ENCODE data around the gene LRCH1.

The LRCH1 gene

DNA sequence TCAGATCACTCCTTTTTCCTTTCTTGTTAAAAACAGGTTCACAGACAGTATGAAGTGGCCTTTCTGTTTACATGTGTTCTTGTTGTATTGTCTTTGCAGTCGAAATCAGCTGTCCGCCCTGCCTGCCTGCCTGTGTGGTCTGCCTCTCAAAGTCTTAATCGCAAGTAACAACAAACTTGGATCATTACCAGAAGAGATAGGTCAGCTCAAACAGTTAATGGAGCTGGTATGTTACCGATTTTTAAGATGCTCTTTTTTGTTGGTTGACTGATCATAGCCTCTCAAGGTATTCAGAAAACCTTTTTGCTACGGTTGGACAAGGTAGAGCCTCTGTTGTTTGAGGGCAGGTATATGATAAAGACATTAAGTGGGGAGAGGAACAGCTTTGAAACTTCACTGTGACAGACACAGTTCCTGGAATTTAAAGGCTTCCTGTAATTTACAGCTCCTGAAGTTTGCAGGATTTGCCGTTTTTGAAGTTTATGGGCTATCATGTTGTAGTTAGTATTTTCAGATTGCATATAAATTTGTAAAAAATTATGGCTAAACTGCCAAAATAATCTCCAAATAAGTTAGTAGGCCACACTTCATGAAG lies 116.1 kb downstream of the LRCH1 start:
- peak; percentile 70 for DNase-seq

DNA sequence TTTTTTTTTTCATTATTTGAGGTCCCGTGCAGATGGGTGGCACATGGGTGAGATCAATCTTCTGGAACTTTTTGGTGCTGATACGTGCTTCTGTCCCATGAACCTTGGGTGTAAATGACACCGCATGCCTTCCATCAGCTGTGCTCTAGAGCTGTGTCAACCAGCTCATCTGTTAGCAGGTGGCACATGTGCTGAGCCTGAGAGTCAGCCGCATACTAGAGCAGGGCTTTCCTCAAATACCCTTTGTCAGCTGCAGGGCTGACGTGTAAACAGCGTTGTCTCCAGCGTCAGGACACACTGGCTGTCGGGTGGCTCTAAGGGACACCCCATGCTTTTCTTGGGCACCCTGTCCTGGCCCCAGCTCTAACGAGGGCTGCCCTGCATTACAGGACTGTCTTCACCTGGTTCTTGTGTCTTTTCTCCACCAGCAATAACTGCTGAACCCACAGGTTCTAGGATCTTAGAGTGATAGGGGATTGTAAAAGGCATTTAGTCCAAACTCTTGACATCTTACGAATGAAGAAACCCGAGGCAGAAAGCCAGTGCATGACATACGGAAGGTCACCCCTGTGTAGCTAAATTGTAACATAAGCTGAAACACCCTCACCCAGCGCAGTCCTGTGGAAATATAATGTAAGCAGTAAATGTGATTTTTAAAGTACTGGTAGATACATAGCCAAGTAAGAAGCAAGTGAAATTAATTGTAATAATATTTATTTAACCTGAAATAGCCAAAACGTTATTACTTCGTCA lies 119.5 kb downstream of the LRCH1 start:
- DNase-seq, result no peak

DNA sequence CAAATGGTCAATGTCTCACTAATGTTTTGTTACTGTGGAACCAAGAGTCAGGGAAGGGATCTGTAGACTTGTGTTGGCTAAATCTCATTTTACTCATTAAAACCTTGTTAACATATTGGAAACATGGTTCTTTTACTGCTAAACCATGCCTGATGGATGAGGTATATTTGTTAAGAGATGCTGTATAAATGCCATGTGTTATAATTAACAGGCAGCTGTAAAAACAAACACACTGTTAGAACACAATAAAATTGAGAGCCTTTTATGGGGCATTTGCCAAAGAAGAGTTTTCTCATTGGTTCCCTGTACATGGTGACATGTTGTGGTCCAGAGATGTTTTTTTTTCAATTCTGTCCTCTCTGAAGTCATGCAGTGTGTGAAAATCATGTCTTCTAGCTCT lies 122.0 kb downstream of the LRCH1 start:
- peak; percentile 3 for DNase-seq

DNA sequence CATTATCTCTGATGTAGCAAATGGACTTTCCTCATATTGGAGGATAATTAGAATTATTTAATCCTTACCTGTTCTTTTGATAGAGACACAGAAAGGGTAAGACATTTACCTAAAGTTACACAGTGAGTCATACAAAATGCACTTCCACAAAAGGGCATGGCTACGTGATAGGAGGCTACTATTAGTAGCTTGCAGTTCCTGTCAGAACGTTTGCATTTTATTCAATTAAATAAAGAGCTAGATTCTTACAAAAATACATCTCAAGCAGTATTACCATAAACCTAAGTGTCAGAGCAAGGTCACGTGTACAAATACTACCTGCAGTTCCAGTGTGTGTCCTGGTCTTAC lies 123.4 kb downstream of the LRCH1 start:
- no peak for DNase-seq

DNA sequence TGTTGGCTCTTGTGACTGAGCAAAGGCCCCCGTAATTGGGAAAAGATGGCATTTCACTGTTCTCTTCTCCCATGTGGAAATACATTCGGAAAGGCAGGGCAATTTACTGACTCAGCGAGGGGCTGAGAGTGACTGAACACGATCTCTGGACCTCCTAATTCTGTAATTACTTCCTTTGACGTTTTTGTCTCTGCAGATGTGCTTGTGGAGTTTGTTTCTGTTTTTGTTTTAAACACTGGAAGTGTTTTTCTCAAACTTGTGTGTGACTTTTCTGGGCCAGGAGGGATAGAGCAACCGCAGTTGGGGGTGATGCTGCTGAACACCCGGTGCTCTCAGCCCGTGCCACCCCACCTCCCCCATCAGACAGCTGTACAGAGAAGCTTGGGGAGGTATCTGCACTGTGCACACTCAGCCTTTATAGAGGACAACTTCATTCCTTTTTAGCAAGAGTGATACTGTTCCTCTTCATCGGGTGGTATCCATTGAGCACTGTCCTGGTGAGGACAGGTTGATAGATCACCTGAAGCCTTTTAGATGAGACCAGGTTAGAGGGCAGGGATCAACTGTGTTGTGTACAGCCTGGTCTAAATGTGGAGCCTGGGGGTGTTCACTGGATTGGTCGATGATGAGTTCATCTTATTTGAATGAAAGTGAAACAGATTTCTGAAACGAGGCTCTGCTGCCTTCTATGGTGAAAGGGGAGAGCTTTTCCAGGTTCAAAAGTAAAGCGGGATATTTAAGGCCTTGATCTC lies 126.6 kb downstream of the LRCH1 start:
- DNase-seq, result no peak

DNA sequence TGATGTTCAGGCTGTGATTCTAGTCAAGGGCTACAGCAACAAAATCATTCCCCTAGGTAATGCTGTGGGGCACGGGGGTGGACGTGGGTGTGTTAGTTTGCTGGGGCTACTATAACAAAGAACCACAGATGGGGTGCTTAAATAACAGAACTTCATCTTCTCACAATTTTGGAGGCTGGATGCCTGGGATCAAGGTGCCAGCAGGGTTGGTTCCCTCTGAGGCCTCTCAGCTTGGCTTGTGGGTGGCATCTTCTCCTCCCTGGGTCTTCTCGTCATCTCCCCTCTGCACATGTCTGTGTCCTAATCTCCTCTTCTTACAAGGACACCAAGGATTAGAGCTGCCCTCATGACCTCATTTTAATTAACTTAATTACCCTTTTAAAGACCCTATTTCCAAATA lies 129.0 kb downstream of the LRCH1 start:
- no peak for DNase-seq

DNA sequence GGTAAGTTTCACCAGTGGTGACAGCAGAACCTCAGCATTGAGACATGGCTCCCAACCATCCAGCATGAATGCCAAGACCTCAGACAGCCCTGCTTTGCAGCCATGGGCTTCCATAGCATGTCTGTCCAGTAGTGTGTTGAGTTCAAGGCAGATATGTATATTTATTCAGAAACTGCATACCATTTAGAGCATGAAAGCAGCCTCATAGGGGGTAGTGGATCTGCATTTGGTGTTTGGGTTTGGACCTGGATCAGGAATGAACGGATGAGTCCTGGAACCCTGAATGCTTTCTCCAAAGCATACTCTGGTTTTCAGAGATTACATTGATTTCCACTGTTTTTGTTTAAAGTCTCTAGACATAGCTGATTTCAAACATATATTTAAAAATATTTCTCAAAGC lies 129.7 kb downstream of the LRCH1 start:
- DNase-seq, result no peak

DNA sequence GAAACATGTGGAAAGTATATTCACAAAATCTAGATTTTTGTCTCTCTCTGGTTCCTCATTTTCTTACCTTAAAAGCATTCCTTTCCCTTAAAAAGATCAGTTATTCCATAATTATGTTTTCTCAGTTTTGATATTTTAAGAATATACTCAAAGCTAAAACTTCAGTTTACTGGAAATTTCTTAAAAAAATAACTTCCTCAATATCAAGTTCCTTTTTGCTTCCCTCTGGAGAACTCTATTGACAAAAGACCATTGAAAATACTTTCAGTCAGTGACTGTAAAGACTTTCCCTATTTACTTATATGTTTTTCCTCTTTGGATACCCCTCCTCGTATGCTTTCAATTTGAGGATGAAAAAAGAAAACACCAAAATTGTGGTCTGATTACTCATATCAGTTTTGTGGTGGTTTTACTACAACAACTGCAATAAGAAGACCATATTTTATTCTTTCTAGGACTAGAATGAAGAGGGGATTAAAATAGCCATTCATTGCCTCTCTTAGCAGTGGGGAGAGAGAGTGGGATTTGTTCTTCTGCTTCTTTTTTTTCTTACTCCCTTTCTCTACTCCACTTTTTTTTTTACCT lies 130.8 kb downstream of the LRCH1 start:
- DNase-seq, result no peak

DNA sequence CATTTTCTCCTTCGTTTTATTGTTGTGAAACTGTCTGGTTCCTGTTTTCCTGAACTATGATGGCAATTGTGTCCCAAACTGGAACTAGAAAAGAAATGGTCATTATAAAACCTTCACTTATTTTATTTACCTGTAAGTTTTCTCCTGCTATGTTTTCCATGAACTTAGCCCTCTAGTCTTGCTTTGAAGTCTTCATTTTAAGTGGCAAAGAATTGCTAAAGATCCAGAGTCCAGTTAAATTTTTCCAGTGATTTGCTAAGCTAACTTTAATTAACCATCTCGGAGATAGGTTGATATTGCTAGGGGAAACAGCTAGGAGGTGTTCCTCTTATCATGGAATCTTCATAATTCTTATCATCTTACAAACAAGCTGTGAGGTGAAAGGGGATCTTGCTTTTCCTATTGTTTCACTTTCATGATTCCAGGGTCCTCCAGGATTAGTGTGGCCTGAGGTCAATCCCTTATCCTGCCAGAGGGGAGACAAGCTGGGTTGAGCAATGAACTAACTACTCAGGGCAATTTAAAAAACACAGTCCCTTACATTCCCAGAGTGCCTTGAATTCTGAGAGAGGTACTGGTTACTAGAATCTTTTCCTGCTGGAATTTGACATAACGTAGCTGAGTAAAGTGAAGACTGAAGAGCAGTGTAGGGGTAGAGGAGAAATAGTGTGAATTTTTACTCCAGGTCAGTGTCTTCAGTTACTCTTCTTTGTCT lies 131.5 kb downstream of the LRCH1 start:
- DNase-seq, result no peak

DNA sequence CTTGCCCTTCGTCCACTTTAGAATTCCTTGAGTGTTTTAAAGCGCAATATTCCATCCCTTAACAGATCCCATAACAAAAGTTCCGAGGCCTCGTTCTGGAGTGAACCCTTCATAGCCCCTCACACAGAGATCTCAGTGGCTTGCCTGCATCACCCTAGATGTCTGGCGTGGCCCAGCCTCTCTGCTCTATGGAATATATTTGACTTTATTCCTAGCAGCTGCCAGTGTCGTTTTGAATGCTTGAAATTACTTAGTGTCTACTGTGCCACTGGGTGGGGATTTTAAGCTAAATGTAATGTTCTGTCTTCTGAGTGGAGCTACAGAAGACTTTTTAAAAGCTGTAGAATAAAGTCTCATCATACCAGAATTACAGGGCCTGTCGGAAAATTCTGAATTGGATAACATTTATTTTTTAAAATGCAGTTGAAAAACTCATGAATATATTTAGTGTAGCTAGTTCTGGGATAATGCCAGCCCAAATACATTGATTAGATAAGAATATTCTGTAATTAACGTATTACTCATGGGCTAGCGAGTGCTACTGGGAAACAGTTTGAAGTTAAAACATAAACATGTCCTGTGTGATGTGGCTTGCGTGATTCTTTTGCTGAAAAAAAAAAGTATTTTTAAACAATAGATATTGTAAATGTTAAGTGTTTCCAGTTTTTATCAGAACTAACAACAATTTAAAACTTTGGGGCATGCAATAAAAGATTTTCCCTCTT lies 132.2 kb downstream of the LRCH1 start:
- no peak for DNase-seq

DNA sequence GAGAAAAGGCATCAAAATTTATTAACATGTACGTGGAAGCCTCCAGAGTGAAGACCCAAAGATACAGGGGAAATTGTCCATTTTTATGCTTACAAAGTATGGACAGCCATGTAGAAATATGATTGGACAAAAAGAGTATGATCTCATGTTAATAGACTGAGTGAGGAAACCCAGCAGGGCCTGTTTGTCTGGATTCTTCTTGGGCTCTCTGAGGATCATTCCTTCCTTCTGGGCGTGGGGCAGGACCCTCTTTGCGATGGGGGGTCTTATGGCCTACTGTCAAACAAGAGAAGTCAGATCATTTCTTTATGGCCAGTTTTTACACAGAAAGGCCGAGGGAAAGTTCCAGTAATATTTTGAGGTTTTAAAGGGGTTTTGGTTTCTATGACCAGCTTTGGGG lies 133.2 kb downstream of the LRCH1 start:
- DNase-seq, result no peak

DNA sequence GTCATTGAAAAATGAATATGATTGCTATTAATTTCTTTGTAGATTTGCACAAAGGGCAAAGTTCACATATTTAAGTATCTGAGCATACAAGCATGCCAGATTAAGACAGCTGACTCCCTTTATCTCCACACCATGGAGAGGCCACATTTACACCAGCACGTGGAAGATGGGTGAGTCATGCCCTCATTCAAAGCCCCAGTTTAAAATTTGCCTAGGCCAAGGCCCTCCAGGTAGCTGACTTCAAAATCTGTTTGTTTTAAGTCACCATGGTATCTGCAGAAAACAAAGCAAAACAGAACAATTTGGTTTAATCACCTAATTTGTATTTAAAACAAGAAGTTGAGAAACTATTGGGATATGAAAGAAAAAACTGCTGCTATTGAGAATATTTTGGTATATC lies 134.8 kb downstream of the LRCH1 start:
- DNase-seq, result no peak

DNA sequence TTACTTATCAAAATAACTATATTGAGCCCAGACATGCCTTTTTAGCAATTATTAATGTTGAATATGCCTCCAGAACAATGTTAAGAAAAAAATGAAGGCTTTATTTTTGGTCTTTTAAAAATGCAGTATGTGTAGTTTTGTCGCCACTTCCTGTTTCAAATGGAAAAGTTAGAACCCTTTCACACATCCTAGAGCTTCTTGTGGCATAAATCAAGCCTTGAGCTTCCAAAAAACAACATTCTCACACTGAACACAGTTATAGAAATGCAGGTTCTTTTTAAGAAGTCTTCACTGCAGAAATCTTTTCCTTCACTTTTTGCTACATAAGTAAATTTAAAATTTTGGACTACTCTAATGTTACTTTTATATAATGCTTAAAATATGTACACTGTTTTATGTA lies 135.3 kb downstream of the LRCH1 start:
- DNase-seq, result no peak

DNA sequence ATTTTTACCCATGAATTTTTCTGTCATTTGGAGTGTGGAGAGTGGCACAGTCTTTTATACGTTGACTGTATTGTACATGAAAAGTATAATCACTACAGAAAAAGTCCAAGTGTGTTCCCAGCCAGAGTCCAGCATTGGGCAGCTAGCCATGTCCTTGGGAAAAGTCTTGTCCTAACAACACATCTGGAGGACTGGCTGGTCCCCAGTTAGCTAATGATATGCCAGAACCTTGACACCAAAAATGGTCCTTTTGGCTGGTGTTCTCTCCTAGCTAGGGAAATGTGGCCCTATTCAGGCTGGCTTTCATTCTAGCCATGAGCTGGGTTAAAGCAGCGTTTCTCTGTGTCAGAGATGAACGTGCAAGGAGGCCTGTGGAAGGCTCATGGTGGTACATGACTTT lies 145.0 kb downstream of the LRCH1 start:
- DNase-seq, result no peak

DNA sequence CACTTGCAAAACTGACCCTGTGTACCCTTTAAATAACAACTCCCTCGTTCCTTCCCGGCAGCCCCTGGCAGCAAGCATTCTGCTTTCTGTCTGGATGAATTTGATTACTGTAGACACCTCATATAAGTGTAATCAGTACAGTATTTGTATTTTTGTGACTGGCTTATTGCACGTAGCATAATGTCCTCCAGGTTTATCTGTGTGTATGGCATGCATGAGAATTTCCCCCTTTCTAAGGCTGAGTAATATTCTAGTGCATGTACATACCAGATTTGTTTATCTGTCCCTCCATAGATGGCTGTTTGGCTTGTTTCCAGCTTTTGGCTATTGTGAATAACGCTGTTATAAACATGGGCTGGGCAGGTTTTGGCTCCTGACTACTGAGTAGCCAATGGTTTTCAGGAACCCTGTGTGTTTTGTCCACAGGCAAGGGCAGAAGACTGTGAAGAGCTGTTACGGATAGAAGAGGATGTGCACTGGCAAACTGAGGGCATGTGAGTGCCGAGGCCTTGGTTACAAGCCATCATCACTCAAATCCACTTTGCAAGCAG lies 146.0 kb downstream of the LRCH1 start:
- DNase-seq, result no peak

DNA sequence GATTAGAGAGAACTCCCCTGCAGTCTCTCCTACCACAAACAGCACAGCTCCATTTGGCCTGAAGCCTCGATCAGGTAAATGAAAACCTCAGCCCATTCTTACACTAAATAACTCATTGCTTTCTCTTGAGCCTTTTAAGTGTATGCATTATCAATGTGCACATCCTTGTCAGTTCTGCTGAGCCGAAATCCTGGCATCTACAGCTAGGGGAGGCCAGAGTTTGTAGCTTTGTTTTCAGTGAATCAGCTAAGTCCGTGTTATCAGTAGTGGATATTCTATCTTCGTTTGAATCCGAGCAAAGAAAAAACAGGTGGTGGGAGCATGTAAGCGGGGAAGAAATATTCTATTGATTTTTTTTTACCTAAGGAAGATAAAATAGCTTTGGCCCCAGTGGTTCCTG lies 159.6 kb downstream of the LRCH1 start:
- DNase-seq, result no peak

DNA sequence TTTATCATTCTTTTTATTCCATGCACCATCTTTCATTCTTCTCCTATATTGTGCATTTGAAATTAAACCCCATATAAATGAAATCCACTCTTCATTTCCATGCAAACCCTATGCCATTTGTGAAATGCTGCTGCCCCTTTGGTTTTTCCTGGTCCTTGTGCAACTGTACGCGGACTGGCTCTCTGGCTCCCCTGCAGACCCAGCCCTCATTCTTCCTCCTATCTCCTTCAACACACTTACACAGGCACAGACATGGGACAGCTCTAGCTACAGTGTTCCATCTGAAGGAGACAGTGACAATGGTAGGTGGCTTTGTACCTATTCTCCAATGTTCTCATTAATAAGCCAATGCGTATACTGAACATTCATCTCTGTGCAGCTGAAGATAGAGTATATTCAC lies 162.4 kb downstream of the LRCH1 start:
- DNase-seq, result no peak

DNA sequence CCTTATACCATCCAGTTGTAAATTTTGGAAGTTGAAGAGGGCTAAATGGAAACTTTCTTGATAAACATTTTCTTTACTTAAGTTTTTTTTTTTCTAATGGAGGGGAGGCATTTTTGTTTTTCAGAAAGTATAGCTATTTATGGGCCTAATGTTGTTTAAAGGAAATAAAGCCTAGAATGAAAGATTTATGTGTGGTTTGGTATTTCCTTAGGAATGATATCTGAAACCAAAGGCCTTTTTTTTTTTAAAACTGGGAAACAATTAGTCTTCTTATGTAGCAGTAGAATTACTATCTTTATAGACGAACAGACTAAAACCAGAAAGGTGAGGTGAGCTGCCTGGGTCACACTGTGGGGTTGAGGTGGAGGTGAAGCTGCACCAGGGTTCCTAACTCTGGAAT lies 163.9 kb downstream of the LRCH1 start:
- no peak for DNase-seq

DNA sequence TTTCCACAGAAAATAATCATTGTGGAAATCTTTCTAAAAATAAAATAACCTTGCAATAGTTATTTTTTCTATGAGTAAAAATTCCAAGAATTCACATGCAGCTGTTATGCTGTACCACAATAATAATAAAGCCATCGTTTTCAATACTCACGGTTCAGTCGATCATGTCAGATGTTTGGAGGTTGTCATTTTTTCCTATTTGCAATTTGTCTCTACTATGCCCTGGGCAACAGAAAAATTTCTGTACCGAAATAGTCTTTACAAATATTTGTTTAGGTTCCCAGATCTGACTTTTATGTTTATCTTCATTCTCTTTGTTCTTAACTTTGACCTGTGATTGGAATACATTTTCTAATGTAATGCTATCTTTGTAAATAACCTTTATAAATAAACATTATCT lies 164.3 kb downstream of the LRCH1 start:
- no peak for DNase-seq

DNA sequence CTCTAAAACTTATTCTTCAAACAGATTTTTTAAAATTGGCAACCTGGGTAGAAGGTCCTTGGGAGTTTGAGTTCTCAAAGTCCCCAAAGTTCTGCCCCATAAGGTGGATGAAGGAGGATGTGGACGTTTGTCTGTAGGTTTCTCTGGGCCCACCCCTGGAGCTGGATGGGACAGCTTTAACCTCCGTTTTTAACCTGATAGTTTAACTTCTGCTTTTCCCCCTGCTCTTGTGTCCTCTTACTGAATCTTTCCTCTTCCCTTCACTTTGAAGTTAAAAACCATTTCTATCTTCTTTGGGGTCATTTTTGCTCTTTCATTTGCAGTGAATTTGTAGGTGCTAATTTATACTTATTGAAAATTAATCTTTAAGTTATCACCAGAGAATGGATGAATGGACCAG lies 164.9 kb downstream of the LRCH1 start:
- DNase-seq, result no peak

DNA sequence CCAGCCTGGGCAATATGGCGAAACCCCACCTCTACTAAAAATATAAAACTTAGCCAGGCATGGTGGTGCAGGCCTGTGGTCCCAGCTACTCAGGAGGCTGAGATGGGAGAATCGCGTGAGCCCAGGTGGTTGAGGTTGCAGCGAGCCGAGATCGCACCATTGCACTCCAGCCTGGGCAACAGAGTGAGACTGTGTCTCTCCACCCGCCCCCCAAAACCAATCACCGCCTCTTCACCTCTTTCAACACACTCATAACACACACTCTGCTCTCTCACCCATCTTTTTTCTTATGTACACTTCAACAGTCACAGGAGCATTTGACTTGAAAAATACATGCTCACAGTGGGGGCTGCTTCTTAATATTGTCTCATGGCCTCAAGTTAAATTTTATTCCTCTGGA lies 167.2 kb downstream of the LRCH1 start:
- no peak for DNase-seq

DNA sequence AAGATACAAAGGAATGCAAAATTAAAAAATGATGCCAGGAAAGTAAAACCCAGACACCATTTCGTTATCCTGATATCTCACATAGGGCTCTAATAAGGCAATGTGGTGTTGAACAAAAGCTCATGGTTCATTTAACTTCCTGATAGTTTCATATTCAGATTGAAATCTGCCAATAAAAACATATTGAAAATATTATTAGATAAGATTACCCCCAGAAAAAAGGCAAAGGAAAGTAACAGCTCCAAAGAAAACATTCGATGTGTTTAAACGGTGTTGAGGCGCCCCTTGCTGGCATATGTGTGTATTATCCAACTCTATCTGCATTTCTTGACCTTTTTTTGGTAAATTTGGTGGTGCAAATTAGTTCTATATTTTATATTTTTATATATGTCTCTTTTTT lies 168.1 kb downstream of the LRCH1 start:
- DNase-seq, result peak; percentile 3
